ENCODE results near the gene OSGIN1.

DNA sequence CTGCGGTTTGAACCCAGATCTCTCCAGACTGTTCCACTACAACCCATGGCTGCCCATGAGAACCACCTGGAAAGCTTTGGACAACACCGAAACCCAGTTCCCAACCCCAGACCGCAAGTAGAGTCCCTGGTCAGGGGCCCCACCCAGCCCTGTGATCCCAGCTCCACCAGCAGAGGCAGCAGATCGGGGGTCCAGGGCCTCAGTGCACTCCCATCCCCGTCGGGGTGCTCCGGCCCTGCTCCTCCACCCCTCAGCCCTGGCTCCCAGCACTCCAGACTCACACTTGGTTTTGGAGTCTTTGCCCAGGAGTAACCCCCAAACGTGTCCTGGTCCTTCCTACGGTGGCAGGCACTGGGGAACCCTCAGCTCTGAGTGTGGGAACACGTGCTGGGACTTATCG, 20.7 kb upstream of the OSGIN1 start:
- no peak for TF ChIP-seq SP1 (IDR thresholded peaks at IDR 0.05)
- TF ChIP-seq BHLHE40 (IDR thresholded peaks at IDR 0.05; ENCODE audit: borderline replicate concordance) = no peak
